Frontal cortex (tissue), 4 donors: Measurements from ENCODE around the gene SENP7. TPM values are rescaled to one million over a fixed set of nuclear protein-coding genes. Genes with fewer than 3 reads are reported as not detected.
"Not testable (repeated sequence)": the region's sequence is repeated elsewhere in the genome, so short reads cannot be mapped to it uniquely, and the experiment has no call there.

ENCODE experiments used
- DNase-seq, 2 donors: peaks; one replicate each; pipeline ENCODE4 v3.0.0; 2012; ENCODE audit warnings: low spot score in 2 of 2
- FAIRE-seq: peaks from 2 replicates; lab custom pipeline; 2012; peaks lifted over from hg19 to GRCh38; lab: Jason Lieb, UNC
- total RNA-seq: library from RNA; depleted of rRNA; stranded (reverse); fragments of >200 nt; gene quantifications from one replicate; pipeline ENCODE4 v1.2.3, GENCODE V29; 2014
- donor health status: control.
- donor health status: control.
- donor health status: control.

SENP7 gene, protein sequence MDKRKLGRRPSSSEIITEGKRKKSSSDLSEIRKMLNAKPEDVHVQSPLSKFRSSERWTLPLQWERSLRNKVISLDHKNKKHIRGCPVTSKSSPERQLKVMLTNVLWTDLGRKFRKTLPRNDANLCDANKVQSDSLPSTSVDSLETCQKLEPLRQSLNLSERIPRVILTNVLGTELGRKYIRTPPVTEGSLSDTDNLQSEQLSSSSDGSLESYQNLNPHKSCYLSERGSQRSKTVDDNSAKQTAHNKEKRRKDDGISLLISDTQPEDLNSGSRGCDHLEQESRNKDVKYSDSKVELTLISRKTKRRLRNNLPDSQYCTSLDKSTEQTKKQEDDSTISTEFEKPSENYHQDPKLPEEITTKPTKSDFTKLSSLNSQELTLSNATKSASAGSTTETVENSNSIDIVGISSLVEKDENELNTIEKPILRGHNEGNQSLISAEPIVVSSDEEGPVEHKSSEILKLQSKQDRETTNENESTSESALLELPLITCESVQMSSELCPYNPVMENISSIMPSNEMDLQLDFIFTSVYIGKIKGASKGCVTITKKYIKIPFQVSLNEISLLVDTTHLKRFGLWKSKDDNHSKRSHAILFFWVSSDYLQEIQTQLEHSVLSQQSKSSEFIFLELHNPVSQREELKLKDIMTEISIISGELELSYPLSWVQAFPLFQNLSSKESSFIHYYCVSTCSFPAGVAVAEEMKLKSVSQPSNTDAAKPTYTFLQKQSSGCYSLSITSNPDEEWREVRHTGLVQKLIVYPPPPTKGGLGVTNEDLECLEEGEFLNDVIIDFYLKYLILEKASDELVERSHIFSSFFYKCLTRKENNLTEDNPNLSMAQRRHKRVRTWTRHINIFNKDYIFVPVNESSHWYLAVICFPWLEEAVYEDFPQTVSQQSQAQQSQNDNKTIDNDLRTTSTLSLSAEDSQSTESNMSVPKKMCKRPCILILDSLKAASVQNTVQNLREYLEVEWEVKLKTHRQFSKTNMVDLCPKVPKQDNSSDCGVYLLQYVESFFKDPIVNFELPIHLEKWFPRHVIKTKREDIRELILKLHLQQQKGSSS
- total RNA-seq, result 75.8 TPM

DNA sequence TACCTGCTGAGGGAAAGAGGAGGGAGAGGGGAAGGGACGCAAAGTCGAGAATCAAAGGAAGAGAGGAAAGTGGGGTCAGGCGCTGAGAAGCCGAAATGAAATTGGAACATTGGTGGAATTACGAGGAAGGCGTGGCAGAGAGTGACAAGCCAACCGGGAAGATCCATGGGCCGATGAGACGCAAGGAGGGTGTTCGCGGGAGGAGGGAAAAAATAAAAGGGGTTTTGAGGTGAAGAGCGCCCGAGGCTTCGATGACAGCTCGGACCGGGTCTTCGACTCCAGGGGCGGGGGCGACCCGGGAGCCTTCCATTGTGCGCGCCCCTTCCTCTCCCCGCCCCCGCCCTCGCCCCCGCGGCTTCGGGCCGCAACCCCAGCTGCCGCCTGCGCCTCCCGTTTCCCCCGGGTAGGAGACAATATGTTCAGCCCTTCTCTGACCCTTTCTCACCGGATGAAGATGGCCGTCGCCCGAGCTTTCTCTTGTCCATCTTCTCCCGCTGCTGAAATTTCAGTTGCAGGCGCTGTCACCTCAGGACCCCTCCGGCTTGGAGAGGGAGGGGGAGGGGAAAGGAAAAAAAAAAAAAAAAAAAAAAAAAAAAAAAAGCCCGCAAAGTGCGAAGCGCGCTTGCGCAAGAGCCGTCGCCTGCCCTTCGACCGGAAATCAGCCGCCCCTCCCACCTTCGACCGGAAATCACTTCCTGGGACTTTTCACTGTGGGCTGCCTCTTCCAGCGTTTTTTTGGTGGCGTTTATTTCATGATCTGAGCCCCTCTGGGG lies at the start of gene SENP7:
TSS of gene SENP7 (minus strand) at position 567 of the 773 bp plus-strand sequence. CDS start at position 485, 82 bp downstream.
- no peak for FAIRE-seq
- peak; percentile 74 to 81 for DNase-seq

DNA sequence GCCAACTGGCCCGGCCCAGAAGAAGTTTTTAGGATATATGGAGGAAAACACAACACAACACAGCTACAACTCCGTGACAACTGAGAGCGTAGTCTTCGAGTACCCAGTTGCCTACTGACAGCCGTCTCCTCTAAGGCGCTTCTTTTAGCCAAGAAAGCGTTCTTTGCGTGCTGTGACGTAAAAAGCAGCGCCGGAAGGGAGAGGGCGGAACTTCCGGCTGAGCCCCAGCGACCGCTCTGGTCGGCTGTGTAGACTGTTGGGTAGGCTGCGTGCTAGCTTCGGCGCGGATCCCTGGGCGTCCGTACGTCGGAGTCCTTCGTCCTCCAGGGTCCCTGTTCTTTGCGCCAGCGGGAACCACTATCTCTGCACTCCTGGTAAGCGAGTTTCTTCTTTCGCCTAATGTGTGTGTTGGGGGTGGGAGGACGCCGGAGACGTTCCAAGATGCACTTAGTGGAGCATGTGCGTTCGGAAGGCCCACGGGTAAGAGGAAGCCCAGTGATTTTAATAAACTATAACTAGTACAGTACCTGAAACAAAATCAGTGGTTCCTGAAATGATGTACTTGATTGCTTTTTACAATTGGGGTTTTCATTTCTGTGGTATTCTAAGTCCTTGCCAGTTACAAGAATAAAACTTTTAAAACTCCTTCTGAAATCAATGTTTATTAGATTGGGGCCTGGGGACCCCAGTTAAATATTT lies 48.8 kb upstream of the SENP7 start, which contains the start of gene TRMT10C:
TSS of gene TRMT10C (plus strand) at position 239 of the 699 bp plus-strand sequence. CDS start 2,914 bp downstream, outside the sequence.
- no peak for FAIRE-seq
- DNase-seq, result peak; percentile 79 to 89

DNA sequence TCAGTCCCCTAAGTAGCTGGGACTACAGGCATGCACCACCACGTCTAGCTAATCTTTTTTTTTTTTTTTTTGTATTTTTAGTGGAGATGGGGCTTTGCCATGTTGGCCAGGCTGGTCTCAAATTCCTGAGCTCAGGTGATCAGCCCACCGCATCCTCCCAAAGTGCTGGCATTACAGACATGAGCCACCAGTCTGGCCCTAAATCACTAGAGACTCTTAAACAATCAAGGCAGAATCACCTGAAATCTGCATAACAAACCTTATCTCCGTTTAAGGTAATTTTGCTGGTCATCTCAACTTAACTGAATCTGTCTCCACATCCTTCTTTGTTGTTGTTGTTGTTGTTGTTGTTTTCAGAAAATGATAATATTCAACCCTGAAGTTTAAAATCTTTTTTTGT lies 43.1 kb upstream of the SENP7 start:
- FAIRE-seq (no peak), DNase-seq (no peak)

DNA sequence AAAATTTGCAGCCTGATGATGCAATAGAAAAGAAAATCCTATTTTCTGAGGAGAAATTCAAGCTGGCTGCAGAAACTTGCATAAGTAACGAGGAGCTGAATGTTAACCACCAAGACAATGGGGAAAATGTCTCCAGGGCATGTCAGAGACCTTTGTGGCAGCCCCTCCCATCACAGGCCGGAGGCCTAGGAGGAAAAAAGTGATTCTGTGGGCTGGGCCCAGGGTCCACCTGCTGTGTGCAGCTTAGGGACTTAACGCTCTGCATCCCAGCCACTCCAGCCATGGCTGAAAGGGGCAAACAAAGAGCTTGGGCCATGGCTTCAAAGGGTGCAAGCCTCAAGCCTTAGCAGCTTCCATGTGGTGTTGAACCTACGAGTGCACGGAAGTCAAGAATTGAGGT lies 40.4 kb upstream of the SENP7 start:
- FAIRE-seq, DNase-seq: not testable (repeated sequence)

DNA sequence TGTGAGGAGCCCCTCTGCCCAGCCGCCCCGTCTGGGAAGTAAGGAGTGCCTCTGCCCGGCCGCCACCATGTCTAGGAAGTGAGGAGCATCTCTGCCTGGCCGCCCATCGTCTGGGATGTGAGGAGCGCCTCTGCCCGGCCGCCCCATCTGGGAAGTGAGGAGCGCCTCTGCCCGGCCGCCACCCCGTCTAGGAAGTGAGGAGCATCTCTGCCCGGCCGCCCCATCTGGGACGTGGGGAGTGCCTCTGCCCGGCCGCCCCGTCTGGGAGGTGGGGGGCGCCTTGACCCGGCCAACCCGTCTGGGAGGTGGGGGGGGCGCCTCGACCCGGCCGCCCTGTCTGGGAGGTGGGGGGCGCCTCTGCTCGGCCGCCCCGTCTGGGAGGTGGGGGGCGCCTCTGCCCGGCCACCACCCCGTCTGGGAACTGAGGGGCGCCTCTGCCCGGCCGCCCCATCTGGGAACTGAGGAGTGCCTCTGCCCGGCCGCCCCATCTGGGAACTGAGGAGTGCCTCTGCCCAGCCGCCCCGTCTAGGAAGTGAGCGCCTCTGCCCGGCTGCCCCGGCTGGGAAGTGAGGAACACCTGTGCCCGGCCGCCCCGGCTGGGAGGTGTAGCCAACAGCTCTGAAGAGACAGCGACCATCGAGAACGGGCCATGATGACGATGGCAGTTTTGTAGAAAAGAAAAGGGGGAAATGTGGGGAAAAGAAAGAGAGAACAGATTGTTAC lies 38.5 kb upstream of the SENP7 start:
- not testable (repeated sequence) for DNase-seq, FAIRE-seq

DNA sequence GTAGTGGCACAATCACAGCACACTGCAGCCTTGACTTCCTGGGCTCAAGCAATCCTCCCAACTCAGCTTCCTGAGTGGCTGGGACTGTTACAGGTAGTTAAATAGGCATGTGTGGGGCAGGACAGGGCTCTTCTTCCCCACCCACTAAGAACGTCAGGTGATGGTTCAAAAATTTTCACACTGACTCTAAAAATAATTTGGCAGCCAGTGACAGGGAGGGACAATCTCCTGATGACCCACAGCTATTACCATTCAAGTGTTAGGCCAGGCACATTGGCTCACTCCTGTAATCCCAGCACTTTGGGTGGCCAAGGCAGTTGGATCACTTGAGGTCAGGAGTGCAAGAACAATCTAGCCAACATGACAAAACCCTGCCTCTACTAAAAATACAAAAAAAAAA lies 36.5 kb upstream of the SENP7 start:
- DNase-seq (no peak), FAIRE-seq (no peak)

DNA sequence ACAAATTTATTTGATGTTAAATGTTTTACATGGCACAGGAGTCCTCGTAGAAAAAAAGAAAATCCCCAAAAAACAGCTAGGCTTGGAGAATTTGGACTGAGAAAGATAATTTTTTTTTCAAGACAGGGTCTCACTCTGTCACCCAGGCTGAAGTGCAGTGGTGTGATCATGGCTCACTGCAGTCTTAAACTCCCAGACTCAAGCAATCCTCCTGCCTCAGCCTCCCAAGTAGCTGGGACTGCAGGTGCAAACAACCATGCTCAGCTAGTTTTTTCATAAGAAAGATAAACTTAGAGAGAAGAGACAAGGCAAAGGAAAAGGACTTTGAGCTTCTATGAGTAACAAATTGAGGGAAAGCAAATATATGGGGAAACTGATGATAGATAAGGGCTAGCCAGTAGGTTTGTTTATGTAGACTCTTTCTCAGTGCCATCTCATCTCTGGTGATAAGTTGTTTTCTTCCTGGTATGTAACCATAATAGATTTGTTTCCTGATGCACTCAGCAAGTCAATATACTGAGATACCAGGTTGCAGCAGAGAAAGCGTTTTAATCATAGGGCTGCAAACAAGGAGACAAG lies 35.6 kb upstream of the SENP7 start:
- FAIRE-seq (no peak), DNase-seq (no peak)

DNA sequence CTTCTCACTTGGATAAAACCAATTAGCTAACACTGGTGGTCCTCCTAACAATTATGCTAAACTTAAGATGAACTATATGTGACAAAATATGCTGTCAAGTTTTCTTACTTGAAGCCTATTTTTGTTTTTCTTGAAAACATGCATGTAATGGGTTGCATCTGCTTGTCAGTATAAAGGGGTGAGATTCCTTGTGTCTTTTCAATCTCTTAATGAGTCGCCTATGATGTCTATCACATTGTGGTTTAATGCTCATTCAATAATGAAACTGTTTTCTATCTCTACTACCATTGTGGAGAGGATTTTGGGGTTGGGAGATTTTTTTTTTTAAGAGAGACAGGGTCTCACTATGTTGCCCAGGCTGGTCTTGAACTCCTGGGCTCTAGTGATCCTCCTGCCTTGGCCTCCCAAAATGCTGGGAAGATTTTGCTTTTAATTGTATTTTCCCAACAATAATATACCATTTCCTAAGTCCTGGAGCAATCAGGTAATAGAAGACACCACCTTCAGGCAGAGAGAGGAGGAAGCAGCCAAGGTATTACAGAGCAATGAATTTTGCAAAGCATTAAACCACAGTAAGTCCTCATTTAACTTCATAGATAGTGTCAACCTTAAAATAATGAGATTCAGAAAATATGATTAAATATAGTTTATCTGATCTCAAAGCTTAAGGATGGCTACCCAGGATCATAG lies 31.3 kb upstream of the SENP7 start:
- FAIRE-seq (no peak), DNase-seq (no peak)

DNA sequence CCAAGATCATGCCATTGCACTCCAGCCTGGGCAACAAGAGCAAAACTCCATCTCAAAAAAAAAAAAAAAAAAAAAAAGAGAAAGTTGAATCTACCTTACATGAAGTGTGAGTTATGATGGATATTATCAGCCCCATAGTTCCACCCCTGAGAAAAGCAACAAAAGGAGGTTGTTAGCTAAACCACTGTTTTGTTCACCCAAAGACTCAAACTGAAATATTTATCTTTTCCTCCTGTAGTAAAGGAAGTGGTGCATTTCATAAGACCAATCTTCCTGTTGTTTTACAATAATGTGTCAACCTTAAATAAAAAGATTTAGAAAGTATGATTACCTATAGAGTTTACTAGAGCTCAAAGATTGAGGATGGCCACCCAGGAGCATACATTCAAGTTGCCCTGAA lies 29.9 kb upstream of the SENP7 start:
- no peak for FAIRE-seq
- DNase-seq, result no peak

DNA sequence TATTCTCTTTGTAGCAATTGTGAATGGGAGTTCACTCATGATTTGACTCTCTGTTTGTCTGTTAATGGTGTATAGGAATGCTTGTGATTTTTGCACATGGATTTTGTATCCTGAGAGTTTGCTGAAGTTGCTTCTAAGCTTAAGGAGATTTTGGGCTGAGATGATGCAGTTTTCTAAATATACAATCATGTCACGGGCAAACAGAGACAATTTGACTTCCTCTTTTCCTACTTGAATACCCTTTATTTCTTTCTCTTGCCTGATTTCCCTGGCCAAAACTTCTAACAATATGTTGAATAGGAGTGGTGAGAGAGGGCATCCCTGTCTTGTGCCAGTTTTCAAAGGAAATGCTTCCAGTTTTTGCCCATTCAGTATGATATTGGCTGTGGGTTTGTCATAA lies 23.9 kb upstream of the SENP7 start:
- not testable (repeated sequence) for FAIRE-seq, DNase-seq

DNA sequence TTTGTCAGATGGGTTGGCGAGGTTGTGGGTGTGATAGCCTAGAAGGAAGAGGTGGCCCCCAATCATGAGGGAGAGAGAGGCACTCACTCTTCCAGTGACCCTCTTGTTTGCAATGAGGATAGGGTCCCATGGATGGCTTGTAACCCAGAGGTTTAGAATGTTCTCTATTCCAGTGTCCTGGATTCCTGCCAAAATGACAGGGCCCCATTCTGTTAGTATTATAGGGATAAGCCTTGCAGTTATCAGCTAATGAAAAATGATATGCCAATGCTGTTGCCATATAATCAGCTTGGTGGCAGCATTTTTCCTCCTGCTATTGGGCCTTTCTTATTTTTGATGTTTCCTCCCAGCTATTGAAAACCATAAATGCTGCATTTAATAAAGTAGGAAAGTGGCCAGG lies 23.3 kb upstream of the SENP7 start:
- DNase-seq (no peak), FAIRE-seq (no peak)

DNA sequence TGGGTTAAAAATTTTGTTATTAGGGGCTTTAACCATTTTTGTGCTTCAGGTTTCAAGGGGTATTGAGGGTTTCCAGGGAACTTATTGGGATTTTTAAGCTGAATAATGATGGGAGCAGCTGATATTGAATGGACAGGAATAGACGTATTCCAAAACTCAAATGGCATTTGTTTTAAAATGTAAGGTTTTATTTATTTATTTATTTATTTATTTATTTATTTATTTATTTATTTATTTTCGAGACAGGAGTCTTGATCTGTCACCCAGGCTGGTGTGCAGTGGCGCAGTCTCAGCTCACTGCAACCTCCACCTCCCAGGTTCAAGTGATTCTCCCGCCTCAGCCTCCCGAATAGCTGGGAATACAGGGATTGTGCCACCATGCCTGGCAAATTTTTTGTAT lies 22.2 kb upstream of the SENP7 start:
- FAIRE-seq (no peak), DNase-seq (no peak)

DNA sequence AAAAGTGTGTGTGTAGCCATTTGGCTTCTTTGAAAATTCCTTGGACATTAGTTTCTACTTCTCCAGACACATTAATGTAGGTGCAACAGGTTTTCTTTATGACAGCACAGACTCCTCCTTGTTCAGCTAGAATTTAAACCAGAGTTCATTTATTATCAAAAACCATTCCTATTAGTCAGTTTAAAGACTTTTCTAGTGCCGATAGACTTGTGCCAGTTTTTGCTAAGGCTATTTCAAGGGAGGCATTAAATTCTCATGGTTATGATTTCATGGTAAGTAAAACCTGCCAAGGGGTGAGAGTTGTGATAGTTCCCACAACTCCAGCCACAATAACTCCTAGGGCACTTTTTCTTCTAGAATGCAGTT lies 20.6 kb upstream of the SENP7 start:
- no peak for DNase-seq
- no peak for FAIRE-seq

DNA sequence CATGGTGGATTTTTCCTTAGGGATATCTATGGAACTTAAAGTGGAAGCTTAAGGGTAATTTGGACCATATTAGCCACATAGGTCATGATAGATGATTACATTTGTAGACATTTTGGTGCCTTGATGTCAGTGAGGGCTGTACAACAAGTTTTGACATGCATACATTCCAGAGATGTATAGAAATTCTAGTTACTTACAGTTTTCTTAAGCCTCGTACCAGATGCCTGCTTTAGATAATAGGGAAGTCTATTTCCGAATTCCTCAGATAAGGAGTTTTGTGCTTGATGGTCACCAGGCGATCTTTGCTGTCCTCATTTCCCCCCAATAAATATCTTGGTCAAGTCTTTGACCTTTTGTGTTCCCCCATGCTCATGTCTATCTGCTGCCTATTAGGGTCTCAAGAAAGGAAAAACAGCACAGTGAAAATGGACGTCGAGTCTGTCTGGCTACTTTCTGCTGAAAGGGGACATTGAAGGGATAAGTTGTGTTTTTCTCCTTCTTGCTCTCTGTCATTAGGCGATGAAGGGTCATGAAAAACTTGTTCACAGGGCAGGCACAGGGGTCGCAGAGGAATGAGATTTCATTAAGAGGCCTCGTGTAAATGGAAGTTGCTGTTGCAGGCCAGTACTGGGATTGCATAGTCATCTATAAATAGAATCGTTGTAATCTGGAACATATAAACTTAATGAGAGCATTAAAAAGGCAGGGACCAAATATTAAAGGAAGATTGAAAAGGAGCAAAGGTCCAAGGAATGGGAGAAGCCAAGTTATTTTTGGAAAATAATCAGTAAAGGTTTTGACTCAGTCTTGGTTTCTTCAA lies 20.0 kb upstream of the SENP7 start:
- no peak for DNase-seq
- no peak for FAIRE-seq

DNA sequence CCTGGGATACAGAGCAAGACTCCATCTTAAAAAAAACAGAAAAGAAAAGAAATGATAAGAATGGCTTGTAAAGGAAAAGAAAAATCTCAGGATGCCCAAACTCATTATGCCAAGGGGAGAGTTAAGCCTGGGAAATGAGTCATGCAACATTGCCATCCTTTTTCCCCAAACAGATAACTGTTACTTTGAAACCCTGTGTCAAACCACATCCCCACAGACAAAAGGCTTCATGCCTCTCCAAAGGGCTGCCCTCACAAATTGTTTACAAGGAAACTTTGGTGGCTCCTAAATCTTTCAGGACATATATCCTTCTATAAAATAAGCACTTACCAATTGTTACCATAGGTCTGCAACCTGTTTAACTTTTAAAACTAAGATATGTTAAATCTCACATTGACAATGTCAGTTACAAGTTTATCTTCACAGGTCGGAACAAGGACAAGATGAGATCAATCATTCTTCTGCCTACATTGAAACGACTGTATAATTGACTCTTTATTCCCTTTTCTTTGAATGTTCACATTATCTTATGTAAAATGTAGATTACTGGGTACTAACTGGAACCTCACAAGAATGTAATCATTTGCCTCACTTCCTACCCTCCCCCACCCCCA lies 18.6 kb upstream of the SENP7 start:
- no peak for DNase-seq
- no peak for FAIRE-seq

DNA sequence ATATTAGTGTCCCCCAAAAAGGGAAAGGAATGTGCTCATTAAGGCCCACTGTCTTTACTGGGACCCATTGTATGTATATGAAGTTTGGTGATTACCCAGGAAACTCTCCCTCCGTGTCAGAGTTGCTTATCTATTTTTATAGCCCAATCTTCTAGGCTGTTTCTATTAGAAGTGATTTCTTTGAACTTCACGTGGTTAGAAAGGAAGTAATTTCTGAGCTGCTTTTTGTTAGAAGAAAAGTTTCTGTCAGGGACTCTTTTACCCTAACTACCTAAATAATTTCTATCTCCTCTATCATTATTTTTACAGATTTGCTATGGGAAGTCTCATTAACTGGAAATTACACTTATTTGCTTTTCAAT lies 17.7 kb upstream of the SENP7 start:
- no peak for FAIRE-seq

More for the DNA sequence above, 17.7 kb upstream of the SENP7 start:
- no peak for DNase-seq
